Measurements from ENCODE around the gene CCDC18.
"Not testable (repeated sequence)": the region's sequence is repeated elsewhere in the genome, so short reads cannot be mapped to it uniquely, and the experiment has no call there.

The CCDC18 gene

GRCh38 chr1:93239863-93240262, 59.3 kb downstream of the CCDC18 start:
- no peak for DNase-seq

GRCh38 chr1:93243233-93243632, 62.7 kb downstream of the CCDC18 start:
- DNase-seq = not testable (repeated sequence)

GRCh38 chr1:93244298-93245069, 64.0 kb downstream of the CCDC18 start:
- no peak for DNase-seq

GRCh38 chr1:93251966-93252365, 71.4 kb downstream of the CCDC18 start:
- DNase-seq = no peak

- no peak for DNase-seq
These were observed 72.1 kb downstream of the CCDC18 start for GRCh38 chr1:93252598-93252997.

- DNase-seq = no peak
These were observed 73.0 kb downstream of the CCDC18 start for GRCh38 chr1:93253516-93253915.

- DNase-seq = no peak
These were observed 74.9 kb downstream of the CCDC18 start for GRCh38 chr1:93255222-93256079.

GRCh38 chr1:93256433-93256832, 75.9 kb downstream of the CCDC18 start:
- DNase-seq = no peak

GRCh38 chr1:93257889-93258288, 77.4 kb downstream of the CCDC18 start:
- DNase-seq = no peak

- not testable (repeated sequence) for DNase-seq
These were observed 80.2 kb downstream of the CCDC18 start for GRCh38 chr1:93260726-93261125.

GRCh38 chr1:93262645-93263044, 82.1 kb downstream of the CCDC18 start:
- DNase-seq = no peak

GRCh38 chr1:93268888-93269287, 88.4 kb downstream of the CCDC18 start:
- not testable (repeated sequence) for DNase-seq

GRCh38 chr1:93275262-93275633, 94.7 kb downstream of the CCDC18 start:
- DNase-seq = not testable (repeated sequence)

GRCh38 chr1:93275634-93276295, 95.2 kb downstream of the CCDC18 start:
- DNase-seq = no peak

- DNase-seq = not testable (repeated sequence)
These were observed 97.0 kb downstream of the CCDC18 start for GRCh38 chr1:93277530-93277929.

- DNase-seq = no peak
These were observed 103.0 kb downstream of the CCDC18 start for GRCh38 chr1:93283496-93283895.

- no peak for DNase-seq
These were observed 108.0 kb downstream of the CCDC18 start for GRCh38 chr1:93288558-93288957.

GRCh38 chr1:93296555-93297154, 116.1 kb downstream of the CCDC18 start:
- DNase-seq = no peak

GRCh38 chr1:93301131-93301530, 120.6 kb downstream of the CCDC18 start:
- no peak for DNase-seq

- DNase-seq = no peak
These were observed 121.6 kb downstream of the CCDC18 start for GRCh38 chr1:93302078-93302477.

GRCh38 chr1:93304716-93305138, 124.2 kb downstream of the CCDC18 start:
- peak; percentile 64 for DNase-seq

GRCh38 chr1:93306920-93307319, 126.4 kb downstream of the CCDC18 start:
- DNase-seq = no peak

- no peak for DNase-seq
These were observed 132.5 kb downstream of the CCDC18 start for GRCh38 chr1:93313026-93313425.

All from stimulated activated CD4-positive, alpha-beta T cell treated with anti-CD3 and anti-CD28 coated beads, Interleukin-4, amount 100 ng/mL, for 24 hours (primary cell).